Measurements from ENCODE around the gene UMODL1.

GRCh38 chr21:42098957-42099505 lies 27.9 kb downstream of the UMODL1 start:
- TF ChIP-seq, protein P1, sequence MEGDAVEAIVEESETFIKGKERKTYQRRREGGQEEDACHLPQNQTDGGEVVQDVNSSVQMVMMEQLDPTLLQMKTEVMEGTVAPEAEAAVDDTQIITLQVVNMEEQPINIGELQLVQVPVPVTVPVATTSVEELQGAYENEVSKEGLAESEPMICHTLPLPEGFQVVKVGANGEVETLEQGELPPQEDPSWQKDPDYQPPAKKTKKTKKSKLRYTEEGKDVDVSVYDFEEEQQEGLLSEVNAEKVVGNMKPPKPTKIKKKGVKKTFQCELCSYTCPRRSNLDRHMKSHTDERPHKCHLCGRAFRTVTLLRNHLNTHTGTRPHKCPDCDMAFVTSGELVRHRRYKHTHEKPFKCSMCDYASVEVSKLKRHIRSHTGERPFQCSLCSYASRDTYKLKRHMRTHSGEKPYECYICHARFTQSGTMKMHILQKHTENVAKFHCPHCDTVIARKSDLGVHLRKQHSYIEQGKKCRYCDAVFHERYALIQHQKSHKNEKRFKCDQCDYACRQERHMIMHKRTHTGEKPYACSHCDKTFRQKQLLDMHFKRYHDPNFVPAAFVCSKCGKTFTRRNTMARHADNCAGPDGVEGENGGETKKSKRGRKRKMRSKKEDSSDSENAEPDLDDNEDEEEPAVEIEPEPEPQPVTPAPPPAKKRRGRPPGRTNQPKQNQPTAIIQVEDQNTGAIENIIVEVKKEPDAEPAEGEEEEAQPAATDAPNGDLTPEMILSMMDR (conservative IDR thresholded peaks at IDR 0.05), result no peak
- no peak for TF ChIP-seq EZH2 (IDR thresholded peaks at IDR 0.05; ENCODE audit: low read depth)
